NCI-H2029 treated with DMSO at 0.1 percent for 48 hours (cell line): Measurements from ENCODE around the gene JAM3.

ENCODE experiments used
- DNase-seq: peaks from one replicate; lab custom pipeline; 2025; lab: John Stamatoyannopoulos, UW

Gene JAM3

GRCh38 chr11:134145715-134146114, 76.8 kb downstream of the JAM3 start:
- no peak for DNase-seq

DNA sequence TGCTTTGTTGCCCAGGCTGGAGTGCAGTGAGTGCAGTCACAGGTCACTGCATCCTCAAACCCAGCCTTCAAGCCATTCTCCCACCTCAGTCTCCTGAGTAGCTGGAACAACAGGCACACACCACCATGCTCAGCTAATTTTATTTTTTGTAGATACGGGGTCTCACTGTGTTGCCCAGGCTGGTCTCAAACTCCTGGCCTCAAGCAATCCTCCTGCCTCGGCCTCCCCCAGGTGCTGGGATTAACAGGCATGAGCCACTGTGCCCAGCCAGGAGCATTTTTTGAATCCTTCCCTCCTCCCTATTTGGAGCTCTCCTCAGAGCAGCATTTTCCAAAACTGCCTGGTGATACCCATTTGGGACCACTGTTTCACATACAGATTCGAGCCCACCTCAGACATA, 77.7 kb downstream of the JAM3 start:
- no peak for DNase-seq

GRCh38 chr11:134149371-134149770, 80.5 kb downstream of the JAM3 start:
- DNase-seq: no peak

DNA sequence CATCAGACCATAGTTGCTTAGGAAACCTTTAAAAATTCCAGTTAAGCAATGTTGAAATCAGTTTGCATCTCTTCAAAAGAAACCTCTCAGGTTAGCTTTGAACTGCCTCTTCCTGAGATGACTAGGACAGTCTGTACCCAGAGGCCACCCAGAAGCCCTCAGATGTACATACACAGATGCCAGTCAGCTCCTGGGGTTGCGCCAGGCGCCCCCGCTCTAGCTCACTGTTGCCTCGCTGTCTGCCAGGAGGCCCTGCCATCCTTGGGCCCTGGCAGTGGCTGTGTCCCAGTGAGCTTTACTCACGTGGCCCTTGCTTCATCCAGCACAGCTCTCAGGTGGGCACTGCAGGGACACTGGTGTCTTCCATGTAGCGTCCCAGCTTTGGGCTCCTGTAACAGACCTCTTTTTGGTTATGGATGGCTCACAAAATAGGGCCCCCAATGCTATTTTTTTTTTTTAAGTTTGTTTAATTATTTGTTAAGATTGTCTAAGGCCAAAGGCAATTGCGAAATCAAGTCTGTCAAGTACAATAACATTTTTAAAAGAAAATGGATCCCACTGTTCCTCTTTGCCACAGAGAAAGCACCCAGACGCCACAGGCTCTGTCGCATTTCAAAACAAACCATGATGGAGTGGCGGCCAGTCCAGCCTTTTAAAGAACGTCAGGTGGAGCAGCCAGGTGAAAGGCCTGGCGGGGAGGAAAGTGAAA, 81.5 kb downstream of the JAM3 start:
- no peak for DNase-seq

- no peak for DNase-seq
Measured at GRCh38 chr11:134151083-134151747, 82.3 kb downstream of the JAM3 start.

GRCh38 chr11:134152696-134153095, 83.8 kb downstream of the JAM3 start:
- no peak for DNase-seq

DNA sequence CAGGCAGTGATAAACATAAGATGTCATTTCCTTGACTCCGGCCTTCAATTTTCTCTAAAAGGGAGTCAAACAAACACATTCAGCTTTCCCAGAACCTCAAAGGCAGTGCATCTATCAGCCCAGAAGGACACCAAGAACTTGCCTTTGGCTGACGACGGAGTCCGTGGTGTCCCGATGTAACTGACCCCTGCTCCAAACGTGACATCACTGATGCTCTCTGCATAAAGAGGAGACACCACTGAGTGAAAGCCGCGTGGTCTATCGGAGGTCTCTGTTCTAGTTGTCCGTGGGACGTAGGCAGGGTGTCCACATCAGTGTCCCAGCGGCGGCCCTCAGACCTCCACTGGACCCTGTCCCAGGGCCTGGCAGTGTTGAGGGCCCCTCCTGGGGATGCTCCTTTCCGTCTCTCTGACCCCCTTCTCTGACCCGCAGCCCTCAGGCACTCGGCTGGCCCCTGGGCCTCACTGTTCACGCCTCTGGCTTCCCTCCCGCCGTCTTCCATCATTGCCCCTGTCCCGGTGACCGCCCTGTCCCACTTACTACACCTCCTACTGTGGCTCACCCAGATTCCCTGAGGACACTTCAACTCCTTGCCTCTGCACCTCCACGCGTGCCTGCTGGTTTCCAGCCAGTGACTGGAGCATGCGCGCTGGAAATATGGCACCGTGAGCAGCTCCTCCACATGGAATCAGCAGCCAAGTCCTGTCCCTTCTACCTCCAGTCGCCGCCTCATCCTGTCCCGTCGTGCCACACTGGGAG, 84.5 kb downstream of the JAM3 start:
- DNase-seq: no peak

DNA sequence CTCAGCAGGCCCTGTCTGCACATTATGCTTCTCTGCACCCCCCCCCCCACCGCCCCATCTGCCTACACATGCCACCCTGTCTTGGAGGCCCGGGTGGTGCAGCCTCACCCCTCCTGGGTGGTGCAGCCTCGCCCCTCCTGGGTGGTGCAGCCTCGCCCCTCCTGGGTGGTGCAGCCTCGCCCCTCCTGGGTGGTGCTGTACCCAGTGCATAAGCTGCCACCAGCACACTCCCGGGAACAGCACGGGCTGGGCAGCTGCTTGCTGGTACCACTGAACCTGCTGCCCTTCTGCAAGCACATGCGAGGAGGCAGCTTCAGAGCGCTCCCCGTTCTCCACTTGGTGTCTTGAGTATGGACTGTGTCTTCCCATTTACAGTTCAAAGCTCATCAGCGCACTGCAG, 85.6 kb downstream of the JAM3 start:
- DNase-seq: no peak

DNA sequence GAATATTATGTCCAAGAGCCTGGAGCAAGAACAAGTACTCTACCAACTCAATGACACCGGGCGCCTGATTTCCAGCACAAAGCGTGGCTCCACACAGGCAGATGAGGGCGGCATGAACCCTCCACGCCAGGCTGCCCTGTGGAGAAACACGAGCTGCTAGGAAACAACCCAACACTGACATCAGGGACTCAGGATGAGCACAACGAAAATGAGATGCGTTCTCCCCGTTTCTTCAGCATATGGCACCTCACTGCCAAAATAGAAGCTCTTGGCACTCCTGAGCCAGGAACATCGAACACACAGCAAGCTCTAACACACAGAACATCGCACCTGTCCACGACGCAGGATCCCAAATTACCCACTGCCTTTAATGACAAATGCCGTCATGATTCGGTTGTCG, 86.6 kb downstream of the JAM3 start:
- DNase-seq: no peak

GRCh38 chr11:134155946-134156865, 87.3 kb downstream of the JAM3 start:
- DNase-seq: no peak

- no peak for DNase-seq
Measured at GRCh38 chr11:134157451-134157850, 88.6 kb downstream of the JAM3 start.

DNA sequence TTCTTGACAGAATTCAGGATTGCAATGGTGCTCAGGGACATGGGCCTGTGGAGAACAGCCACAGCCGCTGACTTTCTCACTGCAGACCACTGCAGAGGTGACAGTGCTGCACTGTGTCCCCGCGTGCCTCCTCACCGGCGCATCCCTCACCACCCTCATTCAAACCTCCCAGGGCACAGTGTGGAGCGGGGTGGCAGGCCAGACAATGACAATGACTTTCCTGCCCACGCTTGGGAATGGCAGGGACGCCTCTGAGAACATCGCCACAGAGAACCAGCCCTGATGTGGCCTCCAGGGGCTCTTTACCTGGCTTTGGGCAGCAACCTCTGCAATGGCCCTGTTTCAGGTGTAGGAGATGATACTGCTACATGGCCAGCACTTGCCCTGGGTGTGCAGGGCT, 89.2 kb downstream of the JAM3 start:
- DNase-seq: no peak

GRCh38 chr11:134159652-134160051, 90.8 kb downstream of the JAM3 start:
- no peak for DNase-seq

DNA sequence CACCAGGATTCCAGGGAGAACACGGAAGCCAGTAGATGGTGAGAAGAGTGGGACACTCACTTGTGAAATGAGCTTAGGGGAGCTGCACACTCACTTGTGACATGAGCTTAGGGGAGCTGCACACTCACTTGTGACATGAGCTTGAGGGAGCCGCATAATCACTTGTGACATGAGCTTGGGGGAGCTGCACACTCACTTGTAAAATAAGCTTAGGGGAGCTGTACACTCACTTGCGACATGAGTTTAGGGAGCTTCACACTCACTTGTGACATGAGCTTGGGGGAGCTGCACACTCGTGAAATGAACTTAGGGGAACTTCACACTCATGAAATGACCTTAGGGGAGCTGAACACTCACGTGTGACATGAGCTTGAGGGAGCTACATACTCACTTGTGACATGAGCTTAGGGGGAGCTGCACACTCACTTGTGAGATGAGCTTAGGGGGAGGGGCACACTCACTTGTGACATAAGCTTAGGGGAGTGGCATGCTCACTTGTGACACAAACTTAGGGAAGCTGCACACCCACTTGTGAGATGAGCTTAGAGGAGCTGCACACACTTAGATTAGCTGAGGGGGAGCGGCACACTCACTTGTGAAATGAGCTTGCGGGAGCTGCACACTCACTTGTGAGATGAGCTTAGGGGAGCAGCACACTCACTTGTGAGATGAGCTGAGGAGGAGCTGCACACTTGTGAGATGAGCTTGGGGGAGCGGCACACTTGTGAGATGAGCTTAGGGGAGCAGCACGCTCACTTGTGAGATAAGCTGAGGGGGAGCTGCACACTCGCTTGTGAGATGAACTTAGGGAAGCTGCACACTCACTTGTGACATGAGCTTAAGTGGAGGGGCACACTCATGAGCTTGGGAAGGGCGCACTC, 95.9 kb downstream of the JAM3 start:
- DNase-seq: no peak

DNA sequence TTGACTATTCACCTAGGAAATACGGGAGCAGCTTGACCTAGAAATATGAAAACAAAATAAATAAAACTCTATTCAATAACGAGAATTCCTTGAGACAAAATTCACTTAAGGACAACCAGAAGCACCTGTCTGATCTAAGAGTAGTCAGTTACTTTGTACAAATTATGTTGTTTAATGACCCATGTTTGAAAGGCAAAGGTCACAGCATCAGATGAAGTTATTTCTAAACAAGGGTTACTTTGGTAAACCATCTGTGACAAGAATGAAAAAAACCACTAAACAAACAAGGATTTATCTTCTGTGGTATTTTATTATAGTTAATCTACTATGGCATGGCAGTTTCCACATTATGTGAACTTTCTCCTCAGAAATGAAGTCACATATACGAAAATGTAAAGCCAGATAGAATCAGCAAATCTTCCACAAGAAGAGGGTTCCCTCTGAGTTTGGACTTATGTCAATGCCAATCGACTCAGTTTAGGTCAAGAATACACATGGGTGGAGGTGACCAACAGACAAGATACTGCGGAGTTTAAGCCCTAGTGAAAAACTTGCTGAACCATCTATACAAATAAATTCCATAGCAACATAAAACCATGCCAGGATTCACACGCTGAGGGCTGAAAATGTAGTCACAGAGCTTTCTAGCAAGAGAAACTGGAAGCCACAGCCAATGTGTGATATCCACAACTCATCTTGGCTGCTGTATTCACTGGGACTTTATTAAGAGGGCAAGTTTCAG, 101.5 kb downstream of the JAM3 start:
- no peak for DNase-seq

GRCh38 chr11:134170919-134171281, 102.0 kb downstream of the JAM3 start:
- DNase-seq: no peak

- no peak for DNase-seq
Measured at GRCh38 chr11:134171951-134172350, 103.1 kb downstream of the JAM3 start.

GRCh38 chr11:134173296-134173695, 104.4 kb downstream of the JAM3 start:
- DNase-seq: no peak

- DNase-seq: no peak
Measured at GRCh38 chr11:134176284-134176683, 107.4 kb downstream of the JAM3 start.

DNA sequence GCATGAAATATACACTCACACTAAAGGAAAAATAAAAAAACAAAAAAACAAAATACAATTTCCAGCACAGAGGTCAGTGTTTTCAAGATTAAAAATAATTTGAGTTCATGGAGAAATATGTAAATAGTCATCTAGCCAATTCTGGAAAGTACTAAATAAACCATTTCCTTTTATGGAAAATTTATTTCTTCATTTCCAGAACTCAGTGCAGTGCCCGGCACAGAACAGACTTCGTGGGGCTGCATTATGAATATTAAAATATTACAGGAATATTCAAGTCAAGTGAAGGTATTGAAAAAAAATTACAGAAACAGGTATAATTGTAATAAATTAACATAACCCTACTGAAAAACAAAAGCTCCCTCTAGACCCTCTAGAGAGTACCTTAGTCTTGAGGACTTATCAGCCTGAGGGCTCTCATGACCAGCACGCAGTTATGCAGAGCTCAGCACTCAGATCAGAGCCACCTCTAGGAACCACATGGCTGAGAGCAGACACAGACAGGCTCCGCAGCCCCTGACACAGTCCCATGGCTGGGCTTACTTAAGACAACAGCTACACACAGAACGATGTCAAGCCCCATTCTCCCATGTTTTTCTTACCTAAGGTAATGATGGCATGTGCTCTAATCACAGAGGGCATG, 109.3 kb downstream of the JAM3 start:
- no peak for DNase-seq
